Measurements from ENCODE around the gene PIGX.

- TF ChIP-seq EZH2 (IDR thresholded peaks at IDR 0.05) (no peak), POLR2AphosphoS5 (IDR thresholded peaks at IDR 0.05; ENCODE audit: borderline replicate concordance, low read depth, low read length) (no peak)
Measured at GRCh38 chr3:196741249-196741889, 29.2 kb downstream of the PIGX start.
